GM19324 (cell line): ENCODE results near the gene LIPG.
"Not testable (repeated sequence)": the region's sequence is repeated elsewhere in the genome, so short reads cannot be mapped to it uniquely, and the experiment has no call there.

Experiments used
- ATAC-seq: cut with Tn5 transposase; IDR thresholded peaks from one replicate; pipeline ENCODE4 v1.9.1; 2021; ENCODE audit warnings: mild to moderate bottlenecking, moderate library complexity; ENCODE audit not compliant: unreplicated experiment, low FRiP score

Gene LIPG

GRCh38 chr18:49546278-49546677 is 15.6 kb upstream of the LIPG start:
- ATAC-seq: no peak

GRCh38 chr18:49546719-49547273 is 15.1 kb upstream of the LIPG start:
- no peak for ATAC-seq

DNA sequence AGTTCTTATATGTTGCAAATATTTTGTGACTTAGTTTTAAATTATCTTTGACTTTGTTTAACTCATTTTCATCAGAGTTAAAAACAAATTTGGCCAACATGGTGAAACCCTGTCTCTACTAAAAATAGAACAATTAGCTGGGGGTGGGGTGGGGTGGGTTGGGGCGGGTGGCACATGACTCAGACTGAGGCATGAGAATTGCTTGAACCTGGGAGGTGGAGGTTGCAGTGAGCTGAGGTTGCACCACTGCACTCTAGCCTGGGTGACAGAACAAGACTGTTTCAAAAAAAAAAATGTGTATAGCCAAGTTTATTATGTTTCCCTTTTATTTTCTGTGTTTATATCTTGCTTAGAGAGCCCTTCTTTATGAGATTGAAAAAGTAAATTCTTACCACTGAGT is 14.2 kb upstream of the LIPG start:
- no peak for ATAC-seq

- ATAC-seq: no peak
These were observed 13.6 kb upstream of the LIPG start for GRCh38 chr18:49548229-49548636.

DNA sequence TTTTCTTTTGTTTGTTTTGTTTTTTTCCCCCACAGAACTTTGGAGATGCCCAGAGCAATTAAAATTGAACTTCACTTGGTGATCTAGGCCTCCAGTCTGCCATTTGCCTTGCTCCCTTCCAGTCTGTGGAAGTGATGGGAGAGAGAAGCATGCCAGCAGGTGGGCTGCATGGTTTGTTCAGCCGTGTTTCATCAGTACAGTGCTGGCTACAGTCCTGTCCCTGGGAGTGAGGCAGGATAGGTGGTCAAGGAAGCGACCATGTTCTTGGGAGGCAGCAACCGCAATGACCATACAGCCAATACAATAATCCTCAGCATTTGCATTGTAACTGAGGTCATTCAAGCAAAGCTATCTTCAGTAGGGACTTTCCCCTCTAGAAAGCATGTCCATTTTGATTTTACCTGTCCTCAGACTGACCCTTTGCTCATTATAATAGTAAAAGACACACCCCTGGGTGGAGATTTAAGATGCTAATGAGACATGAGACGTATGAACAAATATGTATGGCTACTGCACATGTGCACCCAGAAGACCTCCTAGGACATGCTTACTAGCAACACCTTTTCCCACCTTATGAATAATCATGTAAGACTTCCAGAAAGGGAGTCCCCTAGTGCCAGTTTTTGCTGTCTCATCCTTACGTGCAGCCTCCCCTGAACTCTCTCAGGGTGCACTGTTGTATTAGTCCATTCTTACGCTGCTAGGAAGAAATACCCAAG is 11.1 kb upstream of the LIPG start:
- no peak for ATAC-seq

GRCh38 chr18:49553003-49553402 is 8.9 kb upstream of the LIPG start:
- ATAC-seq: no peak

DNA sequence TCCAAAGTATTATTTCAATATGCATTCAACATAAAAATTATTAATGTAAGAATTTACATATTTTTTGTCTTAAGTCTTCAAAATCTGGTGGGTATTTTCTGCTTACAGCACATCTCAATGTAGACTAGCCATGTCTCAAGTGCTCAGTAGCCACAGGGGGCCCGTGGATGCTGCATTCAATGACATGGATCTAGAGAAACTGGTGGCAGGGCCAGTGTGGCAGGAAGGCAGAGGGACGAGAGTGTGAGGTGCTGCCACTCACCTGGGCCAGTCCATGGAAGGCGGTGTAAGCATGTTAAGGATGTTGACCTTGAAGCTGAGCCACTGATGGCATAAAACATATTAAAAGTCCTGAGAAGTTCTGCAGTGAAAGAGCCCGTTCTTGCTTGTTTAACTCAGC is 6.2 kb upstream of the LIPG start:
- no peak for ATAC-seq

DNA sequence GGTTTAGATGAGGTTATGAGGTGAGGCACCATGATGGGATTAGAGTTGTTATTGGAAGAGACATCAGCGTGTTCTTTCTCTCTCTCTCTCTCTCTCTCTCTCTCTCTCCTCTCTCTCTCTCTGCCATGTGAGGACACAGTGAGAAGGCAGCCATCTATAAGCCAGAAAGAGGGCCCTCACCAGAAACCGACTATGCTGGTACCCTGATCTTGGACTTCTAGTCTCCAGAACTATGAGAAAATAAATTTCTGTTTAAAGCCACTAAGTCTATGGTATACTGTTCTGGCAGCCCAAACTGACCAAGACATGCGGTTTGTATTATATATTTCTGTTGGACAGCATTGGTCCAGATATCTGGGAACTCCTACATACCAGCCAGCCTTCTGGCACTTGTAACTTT is 3.5 kb upstream of the LIPG start:
- no peak for ATAC-seq

DNA sequence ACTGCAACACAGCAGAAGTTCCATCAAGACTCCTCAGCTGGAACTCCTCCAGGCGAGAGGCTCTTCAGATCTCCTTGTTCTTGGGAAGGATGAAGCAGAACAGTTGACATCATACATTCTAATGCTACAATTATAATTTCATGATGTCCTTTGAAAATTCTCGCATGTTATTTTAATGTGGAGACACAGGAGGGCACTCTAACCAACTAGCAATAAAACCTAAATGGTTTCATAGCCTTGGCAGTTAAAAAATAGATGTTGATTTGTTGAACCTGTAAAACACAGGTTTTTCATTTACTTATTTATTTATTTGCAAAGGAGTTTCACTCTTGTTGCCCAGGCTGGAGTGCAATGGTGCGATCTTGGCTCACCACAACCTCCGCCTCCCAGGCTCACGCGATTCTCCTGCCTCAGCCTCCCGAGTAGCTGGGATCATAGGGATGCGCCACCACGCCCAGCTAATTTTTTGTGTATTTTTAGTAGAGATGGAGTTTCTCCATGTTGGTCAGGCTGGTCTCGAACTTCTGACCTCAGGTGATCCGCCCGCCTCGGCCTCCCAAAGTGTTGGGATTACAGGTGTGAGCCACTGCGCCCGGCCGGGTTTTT is 2.4 kb upstream of the LIPG start:
- ATAC-seq: not testable (repeated sequence)

- no peak for ATAC-seq
These were observed 1.6 kb upstream of the LIPG start for GRCh38 chr18:49560277-49560623.

DNA sequence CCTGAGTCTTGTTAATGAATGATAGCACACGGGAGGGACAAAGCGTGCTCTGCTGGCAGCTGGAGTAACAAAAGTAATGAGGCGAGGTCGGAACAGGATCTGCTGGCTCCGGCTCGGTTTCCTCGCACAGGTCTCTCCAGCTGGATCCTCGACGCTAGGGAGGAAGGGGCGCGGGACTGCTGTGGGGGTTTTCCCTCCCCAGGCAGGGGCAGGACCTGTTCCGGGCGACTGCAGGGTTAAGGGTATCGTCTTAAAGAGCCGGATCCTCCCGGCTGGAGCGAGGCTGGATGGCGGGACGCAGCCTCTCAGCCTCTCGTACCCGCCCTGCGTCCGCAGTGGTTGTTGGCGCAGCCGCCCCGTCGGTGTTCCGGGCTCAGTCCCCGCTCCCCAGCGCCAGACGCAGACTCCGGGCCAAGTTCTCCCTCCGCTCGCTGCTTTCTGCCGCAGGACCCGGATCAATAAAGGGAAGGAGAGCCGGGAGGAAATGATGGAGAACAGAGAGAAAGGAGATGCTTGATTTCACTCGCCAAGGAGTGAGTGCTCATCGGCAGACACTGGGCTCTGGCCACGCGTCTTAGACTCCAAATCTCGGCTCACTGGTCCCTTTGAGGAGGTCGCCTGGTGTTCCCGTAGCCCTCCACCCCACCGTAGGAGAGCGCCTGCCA is 1.1 kb upstream of the LIPG start:
- no peak for ATAC-seq

GRCh38 chr18:49562481-49563129 is 748 bp downstream of the LIPG start:
- no peak for ATAC-seq

DNA sequence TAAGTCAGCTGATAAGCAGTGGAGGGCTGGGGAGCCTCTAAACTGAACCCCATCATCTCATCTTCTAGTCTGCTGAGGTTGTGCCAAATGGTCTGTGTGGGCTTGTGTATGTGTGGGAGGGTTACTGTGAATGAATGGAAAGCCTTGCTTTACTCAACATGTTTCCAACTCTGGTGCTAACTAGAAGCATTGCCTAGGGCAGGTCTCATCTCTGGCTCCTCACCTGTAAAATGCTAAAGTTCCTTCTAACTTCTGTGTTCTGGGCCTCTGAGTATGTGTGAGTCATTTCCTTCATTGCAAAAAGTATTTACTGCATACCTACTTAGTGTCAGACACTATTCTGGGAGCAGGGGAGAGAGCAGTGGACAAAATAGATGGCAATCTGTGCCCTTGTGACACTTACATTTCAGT is 1.3 kb downstream of the LIPG start:
- ATAC-seq: no peak

DNA sequence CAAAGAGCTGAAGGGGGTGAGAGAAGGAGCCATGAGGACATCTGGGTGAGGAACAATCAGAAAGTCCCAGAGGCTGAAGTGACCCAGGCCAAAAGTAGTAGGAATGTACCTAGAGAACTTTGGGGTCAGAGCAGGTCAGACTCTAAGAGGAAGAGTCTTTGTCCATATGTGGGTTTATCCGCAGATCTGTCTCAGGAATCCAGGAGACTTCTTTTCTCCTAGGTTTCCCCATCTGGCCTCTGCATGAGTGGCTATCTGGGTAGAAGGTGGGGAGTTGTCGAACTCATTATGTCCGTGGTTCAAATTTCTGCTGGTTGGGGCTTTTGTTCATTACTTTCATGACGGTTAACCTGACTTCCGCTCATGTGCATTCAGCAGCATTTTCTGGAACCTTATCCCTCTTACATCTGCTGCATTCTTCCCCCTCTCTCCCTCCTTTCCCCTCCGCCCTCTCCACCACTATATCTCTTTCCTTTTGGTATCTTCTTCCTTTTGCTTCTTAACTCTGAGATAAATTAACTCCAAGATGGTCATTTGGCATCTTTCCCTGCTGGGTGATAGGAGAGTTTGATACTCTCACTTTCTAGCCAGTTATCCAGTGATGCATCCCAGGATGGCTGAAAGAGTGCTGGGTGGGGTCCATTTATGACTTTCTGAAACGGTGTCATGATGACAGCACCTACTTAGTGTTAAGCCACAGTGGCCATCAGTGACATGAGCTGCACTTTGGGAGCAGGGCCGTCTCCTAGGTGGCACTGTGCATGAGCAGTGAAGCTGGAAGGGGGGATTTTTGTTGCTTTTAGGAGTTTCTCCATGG is 2.1 kb downstream of the LIPG start:
- ATAC-seq: no peak

GRCh38 chr18:49564518-49564834 is 2.6 kb downstream of the LIPG start:
- no peak for ATAC-seq

DNA sequence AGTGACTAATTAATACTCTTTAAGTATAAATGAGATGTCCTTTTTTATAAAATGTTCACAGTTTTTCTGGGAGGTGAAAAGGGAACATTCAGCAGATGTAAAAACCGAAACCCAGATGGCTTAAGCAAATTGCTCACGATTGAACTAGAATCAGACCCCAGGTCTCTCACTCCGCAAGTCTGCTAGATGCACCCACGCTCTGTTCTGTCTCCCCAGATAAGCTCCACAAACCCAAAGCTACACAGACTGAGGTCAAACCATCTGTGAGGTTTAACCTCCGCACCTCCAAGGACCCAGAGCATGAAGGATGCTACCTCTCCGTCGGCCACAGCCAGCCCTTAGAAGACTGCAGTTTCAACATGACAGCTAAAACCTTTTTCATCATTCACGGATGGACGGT is 3.2 kb downstream of the LIPG start:
- no peak for ATAC-seq

GRCh38 chr18:49565612-49566011 is 3.8 kb downstream of the LIPG start:
- ATAC-seq: no peak

GRCh38 chr18:49566217-49566770 is 4.4 kb downstream of the LIPG start:
- ATAC-seq: no peak

GRCh38 chr18:49566985-49567384 is 5.1 kb downstream of the LIPG start:
- no peak for ATAC-seq

DNA sequence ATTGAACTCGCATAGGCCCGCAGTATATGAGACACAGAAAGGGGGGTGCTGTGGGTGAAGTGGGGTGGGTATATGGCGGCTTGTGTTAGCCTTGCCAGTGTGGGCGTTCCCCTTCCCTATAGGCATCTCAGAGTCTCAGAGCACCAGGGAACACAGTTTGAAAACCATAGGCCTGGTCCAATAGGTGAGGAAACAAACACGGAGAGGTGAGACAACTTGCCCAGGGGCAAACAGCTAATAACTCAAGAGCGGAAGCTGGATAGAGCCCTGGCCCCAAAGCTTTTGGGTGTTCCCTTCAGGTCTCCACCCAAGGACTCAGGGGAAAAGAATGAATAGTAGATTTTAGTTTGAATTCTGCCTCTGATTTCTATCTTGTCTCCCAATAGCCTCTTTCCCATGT is 7.9 kb downstream of the LIPG start:
- no peak for ATAC-seq
